IPS-18c (cell line): ENCODE measurements around the gene PVRIG.
"Not testable (repeated sequence)": the region's sequence is repeated elsewhere in the genome, so short reads cannot be mapped to it uniquely, and the experiment has no call there.

Experiments
- H3K4me3 ChIP-seq: 2 replicates; pipeline ENCODE4 v1.7.0; 2013; ENCODE audit warnings: low read depth, mild to moderate bottlenecking, low read length, moderate library complexity; ENCODE audit not compliant: insufficient read depth
- H3K9me3 ChIP-seq: one replicate; pipeline ENCODE4 v1.6.1; 2013; ENCODE audit warnings: mild to moderate bottlenecking, low read length, moderate library complexity; ENCODE audit not compliant: control insufficient read depth, insufficient read depth

The PVRIG gene

GRCh38 chr7:100259984-100260383 lies 40.2 kb downstream of the PVRIG start:
- not testable (repeated sequence) for H3K4me3 ChIP-seq, H3K9me3 ChIP-seq

- not testable (repeated sequence) for H3K4me3 ChIP-seq, H3K9me3 ChIP-seq
Measured at GRCh38 chr7:100262896-100263295, 43.1 kb downstream of the PVRIG start.

- not testable (repeated sequence) for H3K4me3 ChIP-seq, H3K9me3 ChIP-seq
Measured at GRCh38 chr7:100264223-100264622, 44.5 kb downstream of the PVRIG start.

GRCh38 chr7:100264669-100265165 lies 45.0 kb downstream of the PVRIG start:
- H3K9me3 ChIP-seq, H3K4me3 ChIP-seq: not testable (repeated sequence)

- H3K9me3 ChIP-seq, H3K4me3 ChIP-seq: not testable (repeated sequence)
Measured at GRCh38 chr7:100265851-100266250, 46.1 kb downstream of the PVRIG start.

GRCh38 chr7:100266576-100267354 lies 47.0 kb downstream of the PVRIG start:
- Histone ChIP-seq H3K4me3 (no peak overlapping the region), H3K9me3 (no peaks in the 10 kb centered on the region)

- no peaks in the 10 kb centered on the region for H3K9me3 ChIP-seq
- no peak overlapping the region for H3K4me3 ChIP-seq
Measured at GRCh38 chr7:100267648-100268047, 47.9 kb downstream of the PVRIG start.

- not testable (repeated sequence) for H3K9me3 ChIP-seq, H3K4me3 ChIP-seq
Measured at GRCh38 chr7:100268882-100269281, 49.1 kb downstream of the PVRIG start.

GRCh38 chr7:100269306-100270045 lies 49.7 kb downstream of the PVRIG start:
- H3K9me3 ChIP-seq, H3K4me3 ChIP-seq: not testable (repeated sequence)

- H3K4me3 ChIP-seq: peak overlapping the region; percentile 52
- not testable (repeated sequence) for H3K9me3 ChIP-seq
Measured at GRCh38 chr7:100270046-100270918, 50.5 kb downstream of the PVRIG start.
